ENCODE measurements around the gene ALPL.

- TF ChIP-seq CTCF (conservative IDR thresholded peaks at IDR 0.05; ENCODE audit: low read depth, low read length) (no peak), RAD21 (IDR thresholded peaks at IDR 0.05; ENCODE audit: low read length) (no peak), POLR2A (IDR thresholded peaks at IDR 0.05; ENCODE audit: low read depth, low read length) (no peak), USF2 (IDR thresholded peaks at IDR 0.05; ENCODE audit: low read depth, low read length) (no peak), NFE2L2 (IDR thresholded peaks at IDR 0.05; ENCODE audit: low read depth, low read length) (no peak)
Observed at GRCh38 chr1:21552715-21553114, 43.5 kb downstream of the ALPL start.

All from IMR-90 (cell line).